ENCODE results near the gene CCP110.
A peak's percentile ranks its signal among the peaks of the same experiment; 100 is the strongest.

The CCP110 gene

GRCh38 chr16:19555186-19555937 is 31.6 kb downstream of the CCP110 start, which contains the start of gene VPS35L:
Gene VPS35L, plus strand, starts transcription at chr16:19555703. Its CDS starts 27 bp downstream, at chr16:19555730.
- DNase-seq: peak; percentile 98

DNA sequence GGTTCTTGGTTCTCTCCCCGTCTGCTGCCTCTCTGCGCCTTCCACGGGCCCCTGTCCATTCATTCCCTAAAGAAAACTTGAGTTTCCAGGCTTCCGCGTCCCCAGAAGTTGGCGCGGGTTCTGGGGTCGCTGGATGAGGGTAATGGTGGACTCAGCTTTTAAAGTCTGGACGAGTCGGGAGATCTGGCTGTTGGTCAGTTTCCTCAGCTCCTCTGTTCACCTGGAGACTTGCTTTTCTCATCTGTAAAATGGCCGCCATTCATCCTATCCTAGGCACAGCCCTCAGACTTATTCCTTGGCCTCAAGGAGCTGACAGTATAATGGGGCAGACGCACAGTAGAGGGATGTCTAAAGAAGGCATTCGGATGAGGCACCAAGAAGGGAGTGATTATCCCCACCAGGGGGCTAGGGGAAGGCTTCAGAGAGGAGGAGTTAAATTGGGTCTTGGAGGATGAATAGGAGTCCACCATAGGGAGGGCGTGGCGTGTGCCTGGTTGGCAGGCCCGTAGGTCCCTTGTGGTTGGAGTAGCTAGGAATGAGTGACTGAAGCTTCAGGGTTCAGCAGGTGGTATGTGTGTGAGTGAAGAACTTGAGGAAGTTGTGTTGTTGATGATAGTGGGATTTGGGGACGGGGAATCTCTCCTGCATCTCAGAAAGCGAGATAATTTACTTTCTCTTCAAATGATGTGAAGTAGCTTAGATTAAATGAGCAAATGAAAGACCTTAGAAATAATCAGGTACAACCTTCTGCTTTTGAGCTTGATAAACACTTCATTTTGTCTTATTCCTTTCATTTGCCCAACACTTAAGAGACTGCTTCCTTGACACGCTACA is 32.4 kb downstream of the CCP110 start:
- DNase-seq: peak; percentile 32

DNA sequence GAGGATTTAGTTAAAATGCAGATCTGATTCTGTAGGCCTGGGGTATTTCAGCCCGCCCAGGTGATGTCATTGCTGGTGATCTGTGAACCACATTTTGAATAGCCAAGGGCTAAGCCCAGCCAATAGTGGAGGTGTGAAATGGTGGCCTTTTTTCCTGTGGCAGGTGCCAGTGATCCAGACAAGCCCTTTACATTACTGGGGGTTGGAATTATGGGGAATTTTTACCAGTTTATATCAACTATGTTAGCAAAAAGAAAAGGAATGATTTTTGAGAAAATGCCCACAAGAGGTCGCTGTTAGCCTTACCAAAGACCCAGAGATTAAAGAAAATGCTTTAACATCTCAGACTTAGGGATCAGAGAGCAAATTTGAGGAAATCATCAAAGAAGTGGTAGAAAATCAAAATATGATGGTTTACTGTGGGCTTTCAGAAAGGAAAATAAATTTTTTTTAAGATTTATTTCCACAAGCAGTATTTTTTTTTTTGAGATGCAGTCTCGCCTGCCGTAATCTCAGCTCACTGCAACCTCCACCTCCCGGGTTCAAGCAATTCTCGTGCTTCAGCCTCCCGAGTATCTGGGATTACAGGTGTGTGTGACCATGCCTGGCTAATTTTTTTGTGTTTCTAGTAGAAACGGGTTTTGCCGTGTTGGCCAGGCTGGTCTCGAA is 35.6 kb downstream of the CCP110 start:
- DNase-seq: peak; percentile 70

DNA sequence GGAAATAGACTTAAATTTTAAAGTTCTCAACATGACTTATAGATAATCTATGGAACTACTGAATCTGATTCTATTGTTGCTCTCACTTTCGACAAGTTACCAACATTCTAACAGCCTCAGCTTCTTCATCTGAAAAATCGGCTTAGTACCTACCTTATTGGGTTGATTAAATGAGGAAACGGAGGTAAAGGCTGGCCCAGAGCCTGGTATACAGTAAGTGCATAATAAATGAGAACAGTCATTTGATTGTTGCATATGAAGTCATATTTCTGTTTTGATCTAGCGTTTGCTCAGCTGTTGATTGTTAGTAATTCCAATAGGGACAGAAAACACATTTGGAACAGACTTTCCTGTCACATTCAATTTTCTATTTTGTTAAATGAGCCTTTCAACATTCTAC is 36.3 kb downstream of the CCP110 start:
- no peak for DNase-seq

DNA sequence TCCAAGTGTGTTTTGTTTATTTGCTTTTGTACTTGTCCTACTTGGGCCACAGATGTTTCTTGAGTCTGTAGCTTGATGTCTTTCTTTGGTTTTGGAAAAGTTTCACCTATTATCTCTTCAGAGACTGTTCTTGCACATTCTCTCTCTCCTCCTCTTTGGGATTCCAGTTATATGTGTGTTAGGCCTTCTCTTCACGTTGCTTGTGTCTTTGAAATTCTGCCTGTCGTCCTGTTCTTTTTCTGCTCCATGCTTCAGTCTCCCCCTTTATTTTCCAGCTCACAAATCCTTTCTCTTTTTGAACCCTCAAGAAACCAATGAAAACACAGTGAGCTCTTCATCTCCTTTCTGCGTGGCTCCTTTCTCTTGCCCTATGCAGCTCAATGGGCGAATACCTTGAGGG is 39.6 kb downstream of the CCP110 start:
- no peak for DNase-seq

GRCh38 chr16:19566362-19566761 is 42.6 kb downstream of the CCP110 start:
- no peak for DNase-seq

DNA sequence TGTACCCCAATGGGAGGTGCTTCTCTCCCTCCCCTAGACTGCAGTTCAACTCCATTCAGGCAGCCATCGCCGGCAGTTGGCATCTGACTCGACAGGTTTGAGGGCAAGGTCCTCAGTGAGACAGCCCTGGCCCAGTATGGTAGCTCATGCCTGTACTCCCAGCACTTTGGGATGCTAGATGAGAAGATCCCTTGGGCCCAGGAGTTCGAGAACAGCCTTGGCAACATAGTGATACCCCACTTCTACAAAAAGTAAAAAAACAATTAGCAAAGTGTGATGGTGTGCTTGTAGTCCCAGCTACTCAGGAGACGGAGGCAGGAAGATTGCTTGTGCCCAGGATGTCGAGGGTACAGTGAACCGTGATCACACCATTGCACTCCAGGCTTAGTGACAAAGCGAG is 43.8 kb downstream of the CCP110 start:
- DNase-seq: no peak

DNA sequence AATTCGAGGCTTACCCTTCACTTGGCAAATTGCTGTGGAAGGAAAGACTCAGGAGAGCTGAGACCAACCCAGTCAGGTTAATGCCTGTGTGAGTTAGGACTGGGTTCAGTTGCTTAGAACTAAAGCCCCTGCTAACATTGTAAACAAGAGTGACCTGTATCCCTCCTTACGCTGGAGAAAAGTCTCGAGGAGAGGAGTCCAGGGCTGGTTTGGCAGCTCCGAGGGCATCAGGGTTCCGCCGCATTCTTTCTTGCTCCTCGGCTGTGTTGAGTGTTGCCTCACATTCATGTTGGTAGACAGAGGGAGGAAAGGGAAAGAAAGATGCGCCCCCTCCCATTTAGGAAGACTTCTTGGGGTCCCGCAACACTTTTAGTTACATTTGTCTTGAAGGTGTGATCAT is 50.3 kb downstream of the CCP110 start:
- no peak for DNase-seq

DNA sequence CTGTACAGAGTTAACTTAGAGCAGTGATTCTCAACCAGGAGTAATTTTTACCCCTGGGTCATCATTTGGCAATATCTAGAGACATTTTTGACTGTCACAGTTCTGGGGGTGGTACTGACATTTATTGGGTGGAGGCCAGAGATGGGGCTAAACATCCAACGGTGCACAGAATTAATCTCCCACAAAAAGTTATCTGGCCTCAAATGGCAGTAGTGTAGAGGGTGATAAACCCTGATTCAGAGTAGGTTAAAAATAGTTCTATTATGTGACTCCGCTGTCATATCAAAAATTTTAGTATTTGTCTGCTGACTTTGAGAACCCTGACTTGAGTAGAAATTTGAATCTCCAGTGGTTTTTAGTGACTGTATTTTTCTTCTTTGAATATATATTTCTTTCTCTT is 50.9 kb downstream of the CCP110 start:
- DNase-seq: no peak

- DNase-seq: no peak
These were observed 54.7 kb downstream of the CCP110 start for GRCh38 chr16:19578378-19578971.

- no peak for DNase-seq
These were observed 58.5 kb downstream of the CCP110 start for GRCh38 chr16:19582050-19582831.

- DNase-seq: peak; percentile 36
These were observed 60.0 kb downstream of the CCP110 start for GRCh38 chr16:19583665-19584300.

GRCh38 chr16:19588661-19589060 is 64.9 kb downstream of the CCP110 start:
- DNase-seq: no peak

- DNase-seq: no peak
These were observed 65.4 kb downstream of the CCP110 start for GRCh38 chr16:19589106-19589505.

GRCh38 chr16:19589771-19590302 is 66.1 kb downstream of the CCP110 start:
- no peak for DNase-seq

GRCh38 chr16:19595043-19595767 is 71.5 kb downstream of the CCP110 start:
- no peak for DNase-seq

- DNase-seq: no peak
These were observed 75.2 kb downstream of the CCP110 start for GRCh38 chr16:19598805-19599510.

DNA sequence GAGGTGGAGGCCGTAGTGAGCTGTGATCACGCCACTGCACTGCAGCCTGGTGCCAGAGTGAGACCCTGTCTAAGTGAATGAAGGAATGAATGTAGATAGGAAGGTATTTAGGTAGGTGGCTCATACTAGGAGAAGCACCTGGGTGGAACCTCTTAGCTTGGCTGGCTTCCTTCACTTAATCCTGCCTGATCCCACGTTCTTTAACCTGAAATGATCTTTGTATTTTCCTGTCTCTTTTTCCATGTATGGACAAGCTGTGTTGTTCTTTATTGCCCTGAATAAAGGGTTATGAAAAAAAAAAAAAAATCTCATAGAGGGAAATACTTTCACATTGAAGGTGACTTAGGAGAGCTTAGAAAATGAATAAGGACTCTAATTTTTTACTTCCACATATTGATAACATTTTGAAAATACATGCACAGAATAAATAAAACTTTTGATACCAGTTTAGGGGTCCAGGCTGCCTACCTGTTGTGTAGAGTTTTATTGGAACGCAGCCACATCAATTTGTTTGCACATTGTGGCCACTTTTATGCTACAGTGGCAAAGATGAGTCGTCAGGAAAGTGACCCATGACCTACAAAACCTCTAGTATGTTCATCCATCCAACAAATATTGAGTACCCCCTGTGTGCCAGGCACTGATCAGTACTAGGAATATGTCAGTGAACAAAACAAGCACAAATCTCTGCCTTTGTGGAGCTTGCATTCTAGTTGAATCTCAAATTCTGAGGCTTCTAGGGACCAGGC is 76.4 kb downstream of the CCP110 start:
- DNase-seq: no peak

Data from inflammatory macrophage treated with lipopolysaccharide for 4 hours (primary cell).